ENCODE data around the gene KANK4.

Gene KANK4

DNA sequence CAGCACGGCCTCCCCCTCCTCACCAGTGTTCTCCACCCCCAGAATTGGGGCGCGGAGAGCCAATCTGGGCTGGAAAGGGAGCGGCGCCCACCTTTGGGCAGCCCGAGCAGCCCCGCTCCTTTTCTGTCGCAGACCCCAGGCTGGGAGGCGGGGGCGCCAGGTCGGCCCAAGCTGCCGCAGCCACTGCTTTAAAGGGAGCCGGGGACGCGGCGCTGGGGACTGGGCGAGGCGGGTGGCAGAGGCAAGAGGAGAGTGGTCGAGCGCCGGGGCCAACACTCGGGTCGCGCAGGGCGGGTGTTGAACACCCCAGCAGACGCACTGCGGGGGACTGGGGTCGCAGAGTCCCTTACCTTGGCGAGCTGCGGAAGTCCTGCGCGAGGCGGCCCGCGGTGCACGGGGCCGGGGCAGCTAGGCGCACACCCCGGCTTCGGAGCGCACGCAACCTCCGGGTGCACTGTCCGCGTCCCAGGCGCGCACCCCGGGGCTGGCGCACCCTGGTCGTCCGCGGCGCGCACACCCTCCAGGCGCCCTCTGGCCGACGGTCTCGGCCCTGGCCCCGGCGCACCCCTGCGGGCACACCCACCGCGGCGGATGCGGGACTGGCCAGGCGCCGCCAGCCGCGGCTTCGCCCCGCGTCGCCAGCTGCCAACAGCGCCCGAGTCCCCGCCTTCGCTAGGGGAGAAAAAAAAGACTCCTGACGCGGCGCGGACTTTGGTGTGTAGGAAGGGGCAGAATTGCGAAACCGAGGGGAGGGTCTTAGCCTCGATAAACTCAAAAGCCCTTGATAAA, at the start of gene KANK4:
TSS of gene KANK4 (minus strand) at position 679 of the 789 bp plus-strand sequence. CDS start 37,870 bp downstream, outside the sequence.
- no peak for DNase-seq

DNA sequence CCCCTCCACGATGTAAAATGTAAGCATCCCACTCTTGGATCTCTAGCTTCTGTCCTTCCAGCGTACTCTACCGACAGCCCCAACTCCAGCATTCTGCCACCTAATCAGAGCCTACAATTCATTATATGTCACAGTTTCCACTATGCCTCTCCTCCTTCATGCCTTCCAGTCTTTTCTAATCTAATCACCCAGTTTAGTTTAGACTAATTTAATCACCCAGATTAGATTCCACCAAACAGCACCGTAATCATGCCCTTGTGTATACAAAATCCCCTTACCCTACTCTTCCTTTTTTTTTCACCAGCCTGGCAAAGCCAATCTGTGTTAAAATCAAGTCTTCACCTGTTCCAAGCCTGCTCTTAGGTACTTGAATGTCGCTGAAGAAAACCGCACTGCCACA, 49.8 kb upstream of the KANK4 start:
- no peak for DNase-seq

DNA sequence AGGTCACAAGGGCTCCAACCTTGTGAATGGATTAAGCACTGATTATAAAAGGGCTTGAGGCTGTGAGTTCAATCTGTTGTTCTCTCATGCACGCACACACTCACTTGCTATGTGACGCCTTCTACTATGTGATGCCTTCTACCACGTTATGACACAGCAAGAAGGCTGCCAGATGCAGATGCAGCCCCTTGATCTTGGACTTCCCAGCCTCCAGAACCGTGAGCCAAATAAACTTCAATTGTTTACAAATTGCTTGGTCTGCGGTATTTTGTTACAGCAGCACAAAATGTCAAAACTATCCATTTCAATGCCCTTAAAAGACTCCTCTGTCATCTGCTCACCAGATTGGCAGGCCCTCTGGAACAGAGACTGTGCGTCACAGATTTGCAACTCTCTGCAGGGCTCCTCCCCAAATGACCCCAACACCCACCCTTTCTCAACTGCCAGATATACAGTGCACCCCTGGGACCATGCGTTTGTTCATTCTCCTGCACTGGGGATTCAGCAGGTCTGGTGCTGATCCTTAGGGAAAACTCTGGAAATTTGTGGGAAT, 47.8 kb upstream of the KANK4 start:
- no peak for DNase-seq

DNA sequence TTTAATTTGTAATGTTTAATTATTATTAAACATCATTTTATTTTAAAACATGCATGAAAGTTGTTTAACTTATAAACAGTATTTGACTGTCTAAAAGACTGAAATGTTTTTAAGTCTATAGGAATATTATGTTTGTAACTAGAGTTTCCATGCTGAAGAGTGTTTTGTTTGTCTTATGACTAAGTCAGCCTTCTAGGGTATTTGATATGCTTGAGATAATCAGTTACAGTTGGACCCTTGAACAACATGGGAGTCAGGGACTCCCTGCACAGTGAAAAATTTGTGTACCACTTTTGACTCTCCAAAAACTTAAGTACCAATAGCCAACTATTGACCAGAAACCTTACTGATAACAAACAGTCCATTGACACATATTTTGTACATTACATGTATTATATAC, 45.5 kb upstream of the KANK4 start:
- DNase-seq: no peak

DNA sequence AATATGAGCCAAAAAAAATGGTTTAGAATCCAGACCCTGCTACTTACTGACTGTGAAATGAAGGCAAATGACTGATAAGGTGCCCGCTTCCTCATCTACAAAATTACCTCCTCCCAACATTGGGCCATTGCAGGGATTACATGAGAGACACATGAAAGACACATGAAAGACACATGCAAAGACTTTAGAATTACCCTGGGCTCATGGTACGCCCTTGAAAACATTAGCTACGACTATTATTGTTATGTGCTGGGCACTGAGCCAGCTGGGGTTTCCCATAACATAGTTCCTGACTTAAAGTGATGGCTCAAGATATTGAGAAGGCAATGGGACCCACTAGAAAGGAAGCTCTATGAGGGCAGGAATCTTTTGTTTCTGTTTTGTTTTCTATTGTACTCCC, 43.7 kb upstream of the KANK4 start:
- no peak for DNase-seq

DNA sequence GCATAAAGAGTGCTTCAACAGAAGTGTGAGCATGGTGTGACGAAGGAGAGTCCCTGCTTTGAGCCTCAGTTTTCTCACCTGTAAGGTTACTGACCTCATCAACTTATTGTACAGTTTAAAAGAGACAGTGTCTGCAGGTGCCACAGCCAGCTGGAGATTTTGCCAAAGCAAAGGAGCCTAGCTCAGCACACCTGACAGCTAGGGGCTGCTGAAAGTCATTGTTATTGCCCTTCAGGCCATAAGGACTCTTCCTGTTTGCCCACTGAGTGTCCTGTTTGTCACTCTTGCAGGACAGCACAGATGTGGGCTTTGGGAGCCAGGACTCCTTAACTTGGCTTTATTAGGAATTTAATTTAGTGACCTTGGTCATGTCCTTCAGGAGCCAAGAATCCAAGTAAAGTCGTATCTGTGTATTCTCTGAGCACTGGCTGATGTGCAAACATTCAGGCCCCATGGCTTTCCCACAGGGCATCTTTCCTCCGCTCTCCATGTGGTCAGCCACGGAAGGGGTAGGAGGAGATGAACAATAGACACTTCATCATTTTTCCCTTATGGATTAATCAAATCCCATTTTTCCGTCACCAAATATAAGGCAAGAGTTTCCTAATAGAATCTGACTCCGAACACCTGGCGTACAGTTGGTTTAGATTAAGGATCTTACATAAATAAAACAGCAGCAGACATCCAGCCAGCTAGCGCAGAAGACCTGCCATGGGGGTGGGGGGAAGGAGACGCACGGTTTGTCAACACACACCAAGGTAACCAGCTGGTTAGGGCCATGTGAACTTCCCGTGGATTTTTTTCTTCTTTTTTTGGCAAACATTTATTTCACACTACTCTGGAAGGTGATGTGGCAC, 43.1 kb upstream of the KANK4 start:
- DNase-seq: no peak

DNA sequence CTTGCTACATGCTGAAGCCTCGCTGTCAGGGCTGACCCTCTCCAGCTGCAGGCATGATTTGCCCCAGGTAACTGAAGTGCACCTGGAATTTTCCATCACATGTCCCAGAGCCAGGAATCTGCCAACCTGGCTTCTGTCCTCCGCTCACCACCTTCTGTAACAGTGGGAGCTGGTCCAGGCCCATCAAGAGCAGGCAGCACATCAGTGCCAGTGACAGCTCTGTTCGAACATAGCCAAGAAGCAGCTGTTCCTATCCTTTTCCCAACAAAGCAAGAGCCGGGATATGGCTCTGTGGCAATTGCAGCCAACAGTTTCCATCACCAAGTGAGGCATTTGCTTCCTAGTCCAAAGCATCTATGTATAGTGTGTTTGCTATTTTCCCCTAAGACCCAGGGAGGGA, 42.2 kb upstream of the KANK4 start:
- no peak for DNase-seq

DNA sequence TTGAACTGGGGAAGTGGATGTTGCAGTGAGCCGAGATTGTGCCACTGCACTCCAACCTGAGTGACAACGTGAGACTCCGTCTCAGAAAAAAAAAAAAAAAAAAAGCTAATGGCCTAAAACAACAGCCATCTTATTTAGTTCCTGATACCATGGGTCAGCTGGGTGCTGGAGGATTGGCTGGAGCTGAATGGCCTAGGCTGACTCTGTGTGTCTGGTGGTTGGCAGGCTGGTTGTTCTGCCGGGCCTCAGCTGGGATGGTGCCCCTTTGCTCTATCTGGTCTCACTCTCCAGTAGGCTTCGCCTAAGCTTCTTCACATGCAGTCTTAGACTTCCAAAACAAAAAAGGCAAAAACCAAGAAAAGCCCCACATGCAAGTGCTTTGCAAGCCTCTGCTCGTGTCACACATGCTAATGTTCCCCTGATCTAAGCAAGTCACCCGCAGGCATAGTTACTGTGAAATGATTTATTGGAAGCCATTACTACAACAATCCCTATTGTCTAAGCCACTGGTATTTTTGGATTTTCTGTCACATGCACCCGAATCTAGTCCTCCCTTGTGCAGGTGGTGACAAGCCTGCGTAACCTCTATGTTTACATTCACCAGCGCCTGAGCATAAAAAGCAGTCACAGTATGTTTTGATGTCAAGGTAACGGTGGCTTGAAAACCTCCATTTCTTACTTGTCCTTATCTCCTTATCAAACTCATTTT, 39.6 kb upstream of the KANK4 start:
- DNase-seq: no peak

DNA sequence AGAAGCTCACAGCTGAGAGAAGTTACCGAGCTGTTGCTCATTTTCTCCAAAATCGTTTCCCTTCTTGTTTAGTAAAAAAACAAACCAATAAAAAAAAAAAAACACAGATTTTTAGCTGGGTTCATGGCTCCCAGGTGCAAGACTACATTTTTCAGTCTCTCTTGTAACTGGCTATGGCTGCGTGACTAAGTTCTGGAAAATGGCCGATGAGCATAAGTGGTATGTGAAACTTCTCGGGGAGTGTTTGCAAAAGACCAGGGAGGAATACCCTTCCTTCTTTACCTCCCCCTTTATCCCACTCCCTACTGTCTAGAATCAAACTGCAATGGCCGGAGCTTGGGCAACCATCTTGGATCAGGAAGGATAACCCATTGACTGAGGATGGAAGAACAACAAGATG, 38.7 kb upstream of the KANK4 start:
- DNase-seq: no peak

DNA sequence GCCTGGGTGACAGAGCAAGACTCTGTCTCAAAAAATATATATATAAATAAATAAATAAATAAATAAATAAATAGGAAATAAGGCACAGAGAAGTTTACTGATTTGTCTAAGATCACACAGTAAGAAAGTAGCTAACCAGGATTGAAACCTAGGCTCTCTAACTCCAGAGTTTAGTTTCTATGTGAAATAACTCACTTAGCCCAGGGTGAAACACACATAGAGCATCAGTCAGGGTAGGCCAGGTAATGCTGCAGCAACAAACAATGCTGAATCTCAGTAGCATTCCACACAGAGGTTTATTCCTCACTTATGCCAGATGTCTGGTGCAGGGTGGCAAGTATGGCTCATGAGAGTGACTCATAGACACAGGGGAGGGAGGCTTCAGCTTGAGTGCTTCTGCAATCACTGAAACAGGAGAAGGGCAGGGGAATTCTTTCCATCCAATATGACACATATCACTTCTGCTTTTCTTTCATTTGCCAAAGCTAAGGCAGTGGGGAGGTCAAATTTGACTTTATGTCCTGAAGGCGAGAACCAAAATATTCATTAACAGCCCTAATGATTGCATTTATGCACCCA, 37.1 kb upstream of the KANK4 start:
- no peak for DNase-seq

DNA sequence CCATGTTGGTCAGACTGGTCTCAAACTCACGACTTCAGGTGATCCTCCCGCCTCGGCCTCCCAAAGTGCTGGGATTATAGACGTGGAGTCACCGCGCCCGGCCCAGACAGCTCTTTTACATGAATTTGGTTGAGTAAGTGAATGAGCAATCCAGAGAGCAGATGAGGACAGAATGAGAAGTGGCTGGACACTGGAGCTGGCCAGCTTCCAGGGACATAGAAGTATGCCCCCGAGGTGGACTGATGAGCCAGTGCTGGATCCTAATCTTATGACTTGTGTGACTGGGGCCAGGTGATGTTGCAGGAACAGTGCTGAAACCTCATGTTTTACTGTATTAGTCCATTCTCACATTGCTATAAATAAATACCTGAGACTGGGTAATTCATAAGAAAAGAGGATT, 35.9 kb upstream of the KANK4 start:
- no peak for DNase-seq

DNA sequence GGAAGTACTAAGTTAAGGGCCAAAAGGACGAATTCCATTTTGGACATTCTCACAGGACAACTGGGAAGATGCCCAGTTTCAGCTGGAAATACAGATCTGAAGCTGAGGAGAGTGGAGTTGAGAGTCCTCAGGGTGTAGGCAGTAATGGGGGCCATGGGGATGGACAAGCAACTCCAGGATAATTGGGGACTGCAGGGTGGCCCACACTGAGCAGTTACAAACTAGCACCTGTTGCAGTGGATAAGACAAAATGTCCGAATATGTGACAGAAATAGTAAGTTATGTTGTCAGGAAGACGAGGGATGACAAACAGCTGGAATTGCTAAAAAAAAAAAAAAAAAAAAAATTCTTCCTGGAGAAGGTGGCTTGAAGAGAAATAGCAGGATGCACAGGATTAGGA, 34.6 kb upstream of the KANK4 start:
- DNase-seq: no peak

DNA sequence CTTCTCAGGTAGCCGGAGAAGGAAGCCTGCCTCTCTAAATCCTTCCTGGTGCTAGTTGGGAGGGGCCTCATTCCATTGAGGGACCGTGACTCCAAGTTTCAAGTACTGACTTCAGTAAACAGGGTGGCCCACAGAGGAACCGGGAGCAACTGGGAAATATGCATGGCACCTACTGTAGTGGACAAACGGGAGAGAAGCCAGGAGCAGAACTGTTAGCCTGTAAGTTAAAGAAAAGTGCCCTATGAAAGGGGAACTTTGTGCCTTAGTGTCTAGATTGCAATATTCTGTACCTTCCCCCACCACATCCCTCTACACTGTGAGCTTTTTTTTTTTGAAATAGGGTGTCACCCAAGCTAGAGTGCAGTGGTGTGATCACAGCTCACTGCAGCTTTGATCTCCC, 33.2 kb upstream of the KANK4 start:
- DNase-seq: no peak

DNA sequence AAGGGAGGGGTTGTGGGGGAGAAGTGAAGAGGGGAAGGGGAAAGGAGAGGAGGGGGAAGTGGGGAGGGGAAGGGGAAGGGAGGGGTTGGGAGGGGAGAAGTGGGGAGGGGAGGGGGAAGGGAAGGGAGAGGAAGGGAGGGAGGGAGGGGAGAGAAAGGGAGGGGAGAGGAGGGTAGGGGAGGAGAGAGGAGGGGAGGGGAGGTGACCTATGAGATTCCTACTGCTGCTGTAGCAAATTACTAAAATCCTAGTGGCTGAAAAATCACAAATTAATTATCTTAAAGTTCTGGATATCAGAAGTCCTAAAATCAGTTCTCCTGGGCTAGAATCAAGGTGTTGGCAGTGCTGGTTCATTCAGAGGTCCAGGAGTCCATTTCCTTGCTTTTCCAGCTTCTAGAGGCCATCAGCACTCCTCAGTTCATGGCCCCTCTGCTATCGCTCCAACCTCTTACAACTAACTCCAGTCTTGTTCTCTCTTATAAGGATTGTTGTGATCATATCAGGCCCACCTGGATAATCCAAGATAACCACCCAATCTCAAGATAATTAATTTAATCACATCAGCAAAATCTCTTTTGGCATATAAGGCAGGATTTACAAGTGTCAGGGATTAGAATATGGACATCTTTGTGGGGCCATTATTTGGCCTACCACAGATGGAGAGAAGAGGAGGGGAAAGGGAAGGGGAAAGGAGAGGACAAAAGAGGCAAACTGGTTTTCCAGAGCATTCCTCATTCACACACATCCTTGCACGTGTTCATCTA, 30.4 kb upstream of the KANK4 start:
- DNase-seq: no peak

DNA sequence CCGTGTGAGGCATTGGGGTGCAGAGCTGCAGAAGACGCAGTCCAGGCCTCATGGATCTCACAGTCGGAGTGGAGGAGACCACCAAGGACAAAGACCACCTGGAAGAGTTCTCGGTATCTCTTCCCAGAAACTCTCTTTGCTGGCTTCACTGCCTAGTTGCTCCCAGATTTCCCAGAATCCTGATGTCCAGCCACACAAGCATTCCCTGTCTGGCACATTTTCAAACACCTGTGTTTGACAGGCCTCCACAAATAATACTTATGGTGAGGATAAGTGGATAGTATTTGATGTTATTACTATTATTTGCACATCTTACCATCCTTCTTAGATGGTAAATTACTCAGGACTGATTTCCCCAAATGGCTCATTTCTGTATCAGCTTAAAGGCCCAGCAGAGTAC, 27.7 kb upstream of the KANK4 start:
- DNase-seq: no peak

DNA sequence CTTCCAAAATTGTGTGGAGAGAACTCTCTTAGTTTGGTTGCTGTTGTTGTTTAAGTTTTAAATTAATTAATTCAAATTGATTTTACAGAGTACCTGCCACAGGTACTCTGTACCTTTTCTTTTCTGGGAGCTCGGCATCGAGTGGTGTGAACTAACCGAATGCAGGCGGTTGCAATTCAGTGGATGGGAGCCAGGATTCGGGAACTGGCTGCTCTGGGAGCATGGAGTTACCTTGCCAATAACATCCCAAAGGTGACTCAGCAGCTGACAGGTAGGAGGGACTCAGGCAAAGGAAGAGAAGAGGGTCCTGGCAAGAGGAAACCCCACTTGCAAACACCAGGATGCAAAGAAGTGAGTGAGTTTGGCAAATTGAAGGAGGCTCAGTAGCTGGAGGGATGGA, 24.7 kb upstream of the KANK4 start:
- DNase-seq: no peak

DNA sequence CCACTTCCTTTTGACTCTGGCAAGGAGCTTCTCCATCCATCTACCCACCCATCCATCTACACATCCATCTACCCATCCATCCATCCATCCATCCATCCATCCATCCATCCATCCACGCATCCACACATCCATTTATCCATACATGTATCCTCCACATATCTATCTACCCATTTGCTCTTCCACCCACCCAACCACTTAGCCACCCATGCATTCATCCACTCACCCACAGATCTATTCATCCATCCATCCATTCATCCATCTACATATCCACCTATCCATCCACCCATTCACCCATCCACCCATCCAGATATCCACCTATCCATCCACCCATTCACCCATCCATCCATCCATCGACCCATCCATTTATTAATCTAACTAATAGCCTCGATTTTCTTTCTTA, 23.0 kb upstream of the KANK4 start:
- DNase-seq: no peak

DNA sequence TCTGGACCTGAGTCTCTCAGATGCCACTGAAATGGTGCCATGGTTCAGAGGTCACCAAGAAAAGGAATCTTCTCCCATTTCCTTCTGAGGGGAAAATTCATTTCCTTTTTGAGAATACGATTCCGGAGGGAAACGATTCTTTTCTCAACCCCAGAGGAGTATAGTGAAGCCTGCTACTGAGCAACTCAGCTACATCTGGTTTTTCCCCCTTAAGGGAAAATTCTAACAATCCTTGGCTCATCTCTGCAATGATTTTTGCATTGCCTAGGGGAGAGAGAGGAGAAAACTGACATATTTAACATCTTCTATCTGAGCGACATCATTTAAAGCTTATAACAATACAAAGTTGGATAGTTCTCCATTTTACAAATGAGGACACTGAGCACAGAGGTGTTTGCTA, 22.4 kb upstream of the KANK4 start:
- no peak for DNase-seq

DNA sequence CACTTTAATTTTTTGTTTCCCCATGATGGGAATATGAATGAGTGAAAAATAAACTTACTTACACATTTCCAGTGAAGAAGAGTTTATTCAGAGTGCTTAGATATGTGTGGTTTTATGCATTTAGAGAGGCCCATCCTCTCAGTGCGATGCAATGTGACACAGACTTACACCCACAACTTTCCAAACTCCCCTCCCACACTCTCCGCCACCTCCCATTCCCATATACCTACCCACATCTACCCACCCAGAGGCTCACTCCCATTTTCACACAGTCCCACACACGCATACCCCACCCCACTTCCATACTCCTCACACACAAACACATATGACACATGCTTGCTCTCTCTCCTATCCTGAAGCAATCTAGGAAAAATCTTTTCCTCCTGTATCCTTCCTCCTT, 21.9 kb upstream of the KANK4 start:
- no peak for DNase-seq

DNA sequence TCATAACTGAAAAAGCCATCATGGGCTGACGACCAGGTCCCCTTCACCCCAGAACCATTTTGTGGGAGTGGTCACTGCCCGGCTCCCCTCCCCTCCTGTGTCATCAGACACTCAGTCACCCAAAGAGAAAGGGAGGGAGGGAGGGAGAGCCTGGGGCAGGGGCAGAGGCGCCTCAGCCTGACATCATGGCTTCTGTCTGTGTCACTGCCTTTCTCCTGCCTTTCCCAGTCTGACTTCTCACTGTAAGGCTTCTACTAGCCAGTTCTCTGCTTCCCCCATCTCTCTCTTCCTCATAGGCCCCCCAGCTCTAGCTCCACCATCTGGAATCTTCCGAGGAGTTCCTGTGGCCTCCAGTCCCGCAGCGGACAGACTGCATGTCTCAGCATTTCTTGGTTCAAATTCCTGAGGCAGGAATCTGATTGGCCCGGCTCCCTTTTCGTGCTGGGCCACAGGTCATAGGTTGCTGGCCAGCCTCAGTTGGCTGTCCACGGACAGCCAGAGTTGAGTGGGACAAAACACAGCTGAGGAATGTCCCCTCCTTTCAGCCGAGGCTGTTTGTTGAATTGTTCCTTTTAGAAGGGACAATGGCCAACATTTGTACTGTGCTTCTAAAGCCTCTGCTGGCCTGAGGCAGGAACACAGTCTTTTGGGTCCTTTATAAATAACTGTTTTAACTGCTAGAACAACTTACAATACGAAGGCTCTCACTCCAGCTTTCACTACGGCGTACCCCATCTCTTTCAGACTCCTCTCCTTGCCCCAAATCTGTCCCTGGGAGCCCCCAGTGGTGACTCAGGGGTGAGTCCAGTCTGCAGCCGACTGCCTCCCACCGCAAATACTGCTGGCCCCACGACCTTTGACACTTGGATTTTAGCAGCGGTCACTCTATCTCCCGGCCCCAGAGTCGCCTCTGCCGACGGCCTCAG, 18.7 kb upstream of the KANK4 start:
- no peak for DNase-seq
